ACC112 (cell line): ENCODE results near the gene FUZ.

Experiments used
- H2AFZ ChIP-seq: fragments of 200-600 bp; sonication (generic); one replicate; pipeline ENCODE4 v1.6.0; 2017; ENCODE audit warnings: antibody characterized with exemption, low read length; ENCODE audit not compliant: unreplicated experiment
- H3K27ac ChIP-seq: fragments of 200-600 bp; sonication (generic); 2 replicates; pipeline ENCODE4 v1.5.1; 2014; ENCODE audit warnings: low read depth, mild to moderate bottlenecking, antibody characterized with exemption, low read length, moderate library complexity
- H3K27me3 ChIP-seq: fragments of 200-600 bp; sonication (generic); 2 replicates; pipeline ENCODE4 v1.6.1; 2014; ENCODE audit warnings: mild to moderate bottlenecking, antibody characterized with exemption, low read length, moderate library complexity, mixed read lengths; ENCODE audit not compliant: insufficient read depth
- H3K36me3 ChIP-seq: fragments of 200-600 bp; sonication (generic); 2 replicates; pipeline ENCODE4 v1.6.1; 2016; ENCODE audit warnings: mild to moderate bottlenecking, antibody characterized with exemption, low read length, moderate library complexity, mixed read lengths; ENCODE audit not compliant: insufficient read depth
- H3K4me1 ChIP-seq: fragments of 200-600 bp; sonication (generic); one replicate; pipeline ENCODE4 v1.6.1; 2016; ENCODE audit warnings: low read length, mixed read lengths; ENCODE audit not compliant: insufficient read depth, unreplicated experiment, control insufficient read depth
- H3K4me3 ChIP-seq: fragments of 200-600 bp; sonication (generic); 2 replicates; pipeline ENCODE4 v1.5.1; 2014; ENCODE audit warnings: mild to moderate bottlenecking, low read depth, low read length
- H3K79me2 ChIP-seq: fragments of 200-600 bp; sonication (generic); one replicate; pipeline ENCODE4 v1.6.0; 2016; ENCODE audit warnings: low read length; ENCODE audit not compliant: control insufficient read depth, unreplicated experiment, insufficient read depth

The FUZ gene

GRCh38 chr19:49839713-49840112 lies 26.6 kb upstream of the FUZ start:
- Histone ChIP-seq H3K27me3 (no peaks in the 10 kb centered on the region), H3K79me2 (no peaks in the 10 kb centered on the region), H3K4me3 (no peak overlapping the region), H3K36me3 (no peaks in the 10 kb centered on the region), H3K4me1 (no peaks in the 10 kb centered on the region), H2AFZ (no peak overlapping the region), H3K27ac (no peak overlapping the region)

GRCh38 chr19:49838885-49839588 lies 25.9 kb upstream of the FUZ start:
- H3K4me1 ChIP-seq, result no peaks in the 10 kb centered on the region
- H3K36me3 ChIP-seq, result no peaks in the 10 kb centered on the region
- no peaks in the 10 kb centered on the region for H3K79me2 ChIP-seq
- H3K27me3 ChIP-seq, result no peaks in the 10 kb centered on the region
- no peak overlapping the region for H3K4me3 ChIP-seq
- H3K27ac ChIP-seq, result no peak overlapping the region
- no peak overlapping the region for H2AFZ ChIP-seq

- Histone ChIP-seq H3K27me3 (no peaks in the 10 kb centered on the region), H2AFZ (no peak overlapping the region), H3K4me1 (no peaks in the 10 kb centered on the region), H3K79me2 (no peaks in the 10 kb centered on the region), H3K36me3 (no peaks in the 10 kb centered on the region), H3K27ac (no peak overlapping the region), H3K4me3 (no peak overlapping the region)
Measured at GRCh38 chr19:49837425-49837824, 24.3 kb upstream of the FUZ start.

GRCh38 chr19:49837009-49837310 lies 23.9 kb upstream of the FUZ start:
- Histone ChIP-seq H3K4me3 (no peak overlapping the region), H3K27ac (no peak overlapping the region), H2AFZ (no peak overlapping the region), H3K36me3 (no peaks in the 10 kb centered on the region), H3K4me1 (no peaks in the 10 kb centered on the region), H3K79me2 (no peaks in the 10 kb centered on the region), H3K27me3 (no peaks in the 10 kb centered on the region)

- H3K27ac ChIP-seq, result no peak overlapping the region
- H3K36me3 ChIP-seq, result no peaks in the 10 kb centered on the region
- H3K79me2 ChIP-seq, result no peaks in the 10 kb centered on the region
- no peaks in the 10 kb centered on the region for H3K4me1 ChIP-seq
- H3K4me3 ChIP-seq, result no peak overlapping the region
- no peaks in the 10 kb centered on the region for H3K27me3 ChIP-seq
- no peak overlapping the region for H2AFZ ChIP-seq
Measured at GRCh38 chr19:49836176-49837008, 23.3 kb upstream of the FUZ start.

GRCh38 chr19:49835562-49835961 lies 22.5 kb upstream of the FUZ start:
- Histone ChIP-seq H3K36me3 (no peaks in the 10 kb centered on the region), H3K4me3 (no peak overlapping the region), H3K79me2 (no peaks in the 10 kb centered on the region), H3K4me1 (no peaks in the 10 kb centered on the region), H2AFZ (no peak overlapping the region), H3K27me3 (no peaks in the 10 kb centered on the region), H3K27ac (no peak overlapping the region)

- Histone ChIP-seq H3K27me3 (no peaks in the 10 kb centered on the region), H3K79me2 (no peaks in the 10 kb centered on the region), H3K27ac (no peak overlapping the region), H3K36me3 (no peaks in the 10 kb centered on the region), H2AFZ (no peak overlapping the region), H3K4me1 (no peaks in the 10 kb centered on the region), H3K4me3 (no peak overlapping the region)
Measured at GRCh38 chr19:49833599-49833998, 20.5 kb upstream of the FUZ start.

- Histone ChIP-seq H3K36me3 (no peaks in the 10 kb centered on the region), H3K27me3 (no peaks in the 10 kb centered on the region), H2AFZ (no peak overlapping the region), H3K4me3 (no peak overlapping the region), H3K27ac (no peak overlapping the region), H3K79me2 (no peaks in the 10 kb centered on the region), H3K4me1 (no peaks in the 10 kb centered on the region)
Measured at GRCh38 chr19:49832556-49832955, 19.5 kb upstream of the FUZ start.

GRCh38 chr19:49831592-49831991 lies 18.5 kb upstream of the FUZ start:
- Histone ChIP-seq H3K4me3 (no peak overlapping the region), H3K4me1 (no peaks in the 10 kb centered on the region), H3K27ac (no peak overlapping the region), H3K79me2 (no peaks in the 10 kb centered on the region), H3K27me3 (no peaks in the 10 kb centered on the region), H3K36me3 (no peaks in the 10 kb centered on the region), H2AFZ (no peak overlapping the region)

- Histone ChIP-seq H3K79me2 (no peaks in the 10 kb centered on the region), H3K36me3 (no peaks in the 10 kb centered on the region), H3K27ac (no peak overlapping the region), H3K4me3 (no peak overlapping the region), H2AFZ (no peak overlapping the region), H3K27me3 (no peaks in the 10 kb centered on the region), H3K4me1 (no peaks in the 10 kb centered on the region)
Measured at GRCh38 chr19:49830766-49831165, 17.7 kb upstream of the FUZ start.

- Histone ChIP-seq H3K27me3 (no peaks in the 10 kb centered on the region), H3K4me1 (no peaks in the 10 kb centered on the region), H3K4me3 (no peak overlapping the region), H3K79me2 (no peaks in the 10 kb centered on the region), H3K27ac (no peak overlapping the region), H3K36me3 (no peaks in the 10 kb centered on the region), H2AFZ (no peak overlapping the region)
Measured at GRCh38 chr19:49829721-49830120, 16.6 kb upstream of the FUZ start.
